Measurements from ENCODE around the gene SV2B. TPM values are rescaled to one million over a fixed set of nuclear protein-coding genes. Genes with fewer than 3 reads are reported as not detected.

SV2B gene
- total RNA-seq, 1 experiment from 2014 or later: not detected

GRCh38 chr15:91203619-91204203 lies 103.7 kb downstream of the SV2B start:
- Histone ChIP-seq H3K9me2 (ENCODE audit: insufficient read depth) (no peaks in the 10 kb centered on the region), H2AFZ (ENCODE audit: low read depth, low read length, poor library complexity, severe bottlenecking) (no peak overlapping the region), H3K9ac (ENCODE audit: low read length) (no peak overlapping the region), H3K27ac (ENCODE audit: low read depth, low read length) (no peak overlapping the region), H3K27me3 (ENCODE audit: insufficient read depth, low read length) (peaks cover 69% of the 10 kb centered on the region), H3K36me3 (ENCODE audit: control insufficient read depth in 1 of 2, insufficient read depth in 2 of 2, low read length in 2 of 2) (no peaks in the 10 kb centered on the region), H4K20me1 (ENCODE audit: insufficient read depth) (no peaks in the 10 kb centered on the region), H3K4me1 (ENCODE audit: control insufficient read depth in 1 of 2, insufficient read depth in 2 of 2, low read length in 2 of 2) (no peaks in the 10 kb centered on the region), H3K4me2 (ENCODE audit: low read length) (no peak overlapping the region), H3K79me2 (ENCODE audit: insufficient read depth, low read length) (no peaks in the 10 kb centered on the region), H3K9me3 (ENCODE audit: control insufficient read depth in 1 of 2, insufficient read depth in 1 of 2, low read depth in 1 of 2, low read length in 2 of 2) (no peaks in the 10 kb centered on the region), H3K4me3 (replicated peaks in 1 of 2; ENCODE audit: low read depth in 1 of 2, low read length in 2 of 2) (no peak overlapping the region)
- CTCF ChIA-PET: no interaction called here
- TF ChIP-seq SRF (IDR thresholded peaks at IDR 0.05; ENCODE audit: low read depth): no peak
- no peak for TF ChIP-seq CBX3 (IDR thresholded peaks at IDR 0.05; ENCODE audit: low read depth)
- no peak for TF ChIP-seq ZFX (IDR thresholded peaks at IDR 0.05)
- no peak for TF ChIP-seq CTCF (IDR thresholded peaks at IDR 0.05 in 2 of 3, conservative IDR thresholded peaks at IDR 0.05 in 1 of 3; ENCODE audit: borderline replicate concordance in 1 of 3, insufficient read depth in 1 of 3, low read depth in 2 of 3, low read length in 2 of 3)
- TF ChIP-seq RAD21 (IDR thresholded peaks at IDR 0.05; ENCODE audit: low read depth): no peak
- TF ChIP-seq TCF7L2 (IDR thresholded peaks at IDR 0.05; ENCODE audit: borderline replicate concordance, extremely low read depth, insufficient read depth, insufficient read length): no peak
- TF ChIP-seq, protein P1, sequence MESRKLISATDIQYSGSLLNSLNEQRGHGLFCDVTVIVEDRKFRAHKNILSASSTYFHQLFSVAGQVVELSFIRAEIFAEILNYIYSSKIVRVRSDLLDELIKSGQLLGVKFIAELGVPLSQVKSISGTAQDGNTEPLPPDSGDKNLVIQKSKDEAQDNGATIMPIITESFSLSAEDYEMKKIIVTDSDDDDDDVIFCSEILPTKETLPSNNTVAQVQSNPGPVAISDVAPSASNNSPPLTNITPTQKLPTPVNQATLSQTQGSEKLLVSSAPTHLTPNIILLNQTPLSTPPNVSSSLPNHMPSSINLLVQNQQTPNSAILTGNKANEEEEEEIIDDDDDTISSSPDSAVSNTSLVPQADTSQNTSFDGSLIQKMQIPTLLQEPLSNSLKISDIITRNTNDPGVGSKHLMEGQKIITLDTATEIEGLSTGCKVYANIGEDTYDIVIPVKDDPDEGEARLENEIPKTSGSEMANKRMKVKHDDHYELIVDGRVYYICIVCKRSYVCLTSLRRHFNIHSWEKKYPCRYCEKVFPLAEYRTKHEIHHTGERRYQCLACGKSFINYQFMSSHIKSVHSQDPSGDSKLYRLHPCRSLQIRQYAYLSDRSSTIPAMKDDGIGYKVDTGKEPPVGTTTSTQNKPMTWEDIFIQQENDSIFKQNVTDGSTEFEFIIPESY (IDR thresholded peaks at IDR 0.05; ENCODE audit: extremely low read depth, insufficient replicate concordance, low read length): no peak
- no peak for TF ChIP-seq CEBPB (IDR thresholded peaks at IDR 0.05; ENCODE audit: low read depth)
- TF ChIP-seq EGR1 (IDR thresholded peaks at IDR 0.05; ENCODE audit: low read depth): no peak
- TF ChIP-seq ATF3 (IDR thresholded peaks at IDR 0.05): no peak
- TF ChIP-seq FOSL1 (IDR thresholded peaks at IDR 0.05; ENCODE audit: low read depth): no peak
- TF ChIP-seq POLR2AphosphoS5 (IDR thresholded peaks at IDR 0.05; ENCODE audit: low read depth, low read length): no peak
- POLR2A ChIA-PET: no interaction called here
- BruUV-seq (replicated peaks): no TSS peak
- no peak for ATAC-seq
- DNase-seq (ENCODE audit: low read depth, low spot score): no peak
- RAD21 ChIA-PET (ENCODE audit: low non-redundant PET in 1 of 2, low total read pairs in 2 of 2, uncharacterized antibody in 2 of 2, unreplicated experiment in 2 of 2): no interaction called here
- intact Hi-C loops (cut with micrococcal nuclease): no loop called here
